HepG2 (cell line): ENCODE results near the gene USP34. TPM values are rescaled to one million over a fixed set of nuclear protein-coding genes. Genes with fewer than 3 reads are reported as not detected.

ENCODE experiments used
- CENPBD1 ChIP-seq: sonication (generic); formaldehyde crosslinking; IDR thresholded peaks from 2 replicates; pipeline ENCODE4 v1.8.0; 2022; ENCODE audit warnings: missing genetic modification reagents, low read depth, mild to moderate bottlenecking, borderline replicate concordance
- CENPT ChIP-seq: sonication (generic); formaldehyde crosslinking; IDR thresholded peaks from 2 replicates; pipeline ENCODE4 v1.8.0; 2022; ENCODE audit warnings: low read depth, mild to moderate bottlenecking, moderate library complexity, missing genetic modification reagents
- DMTF1 ChIP-seq: sonication (generic); formaldehyde crosslinking; IDR thresholded peaks from 2 replicates; pipeline ENCODE4 v1.4.0; 2020; ENCODE audit warnings: mild to moderate bottlenecking, missing genetic modification reagents
- EEA1 ChIP-seq: sonication (generic); formaldehyde crosslinking; IDR thresholded peaks from 2 replicates; pipeline ENCODE4 v1.5.1; 2020; ENCODE audit warnings: mild to moderate bottlenecking, missing genetic modification reagents, borderline replicate concordance
- FOXK1 ChIP-seq: sonication (generic); formaldehyde crosslinking; IDR thresholded peaks from 2 replicates; pipeline ENCODE4 v1.4.0; 2020; ENCODE audit warnings: low read depth, missing genetic modification reagents, borderline replicate concordance
- PITX1 ChIP-seq: sonication (generic); formaldehyde crosslinking; IDR thresholded peaks from 2 replicates; pipeline ENCODE4 v1.5.1; 2020; ENCODE audit warnings: mild to moderate bottlenecking, missing genetic modification reagents
- SALL1 ChIP-seq: sonication (generic); formaldehyde crosslinking; IDR thresholded peaks from 2 replicates; pipeline ENCODE4 v1.8.0; 2022; ENCODE audit warnings: mild to moderate bottlenecking, missing genetic modification reagents
- SOX5 ChIP-seq: IDR thresholded peaks from 2 replicates; pipeline ENCODE4 v1.6.1; 2016; ENCODE audit warnings: borderline replicate concordance
- TEF ChIP-seq: sonication (generic); formaldehyde crosslinking; IDR thresholded peaks from 2 replicates; pipeline ENCODE4 v1.5.0; 2020; ENCODE audit warnings: missing genetic modification reagents
- ZBTB7B ChIP-seq: sonication (generic); formaldehyde crosslinking; IDR thresholded peaks from 2 replicates; pipeline ENCODE4 v1.4.0; 2020; ENCODE audit warnings: missing genetic modification reagents
- ZFP37 ChIP-seq: sonication (generic); formaldehyde crosslinking; IDR thresholded peaks from 2 replicates; pipeline ENCODE4 v1.4.0; 2020; ENCODE audit warnings: missing genetic modification reagents, borderline replicate concordance
- ZNF10 ChIP-seq: sonication (generic); formaldehyde crosslinking; IDR thresholded peaks from 2 replicates; pipeline ENCODE4 v1.4.0; 2020; ENCODE audit warnings: mild to moderate bottlenecking, low read depth, missing genetic modification reagents, borderline replicate concordance
- ZNF263 ChIP-seq: sonication (generic); formaldehyde crosslinking; IDR thresholded peaks from 2 replicates; pipeline ENCODE4 v1.4.0; 2020; ENCODE audit warnings: missing genetic modification reagents
- ZNF383 ChIP-seq: sonication (generic); formaldehyde crosslinking; IDR thresholded peaks from 2 replicates; pipeline ENCODE4 v1.4.0; 2020; ENCODE audit warnings: missing genetic modification reagents, mild to moderate bottlenecking, borderline replicate concordance
- ZNF430 ChIP-seq: sonication (generic); formaldehyde crosslinking; IDR thresholded peaks from 2 replicates; pipeline ENCODE4 v1.9.0; 2021; ENCODE audit warnings: mild to moderate bottlenecking, missing genetic modification reagents
- ZNF496 ChIP-seq: sonication (generic); formaldehyde crosslinking; IDR thresholded peaks from 2 replicates; pipeline ENCODE4 v1.8.1; 2023; ENCODE audit warnings: mild to moderate bottlenecking, moderate library complexity, missing genetic modification reagents; ENCODE audit not compliant: insufficient replicate concordance
- ZNF577 ChIP-seq: sonication (generic); formaldehyde crosslinking; IDR thresholded peaks from 2 replicates; pipeline ENCODE4 v1.4.0; 2020; ENCODE audit warnings: mild to moderate bottlenecking, low read depth, missing genetic modification reagents, borderline replicate concordance
- ZNF746 ChIP-seq: sonication (generic); formaldehyde crosslinking; IDR thresholded peaks from 2 replicates; pipeline ENCODE4 v1.8.0; 2022; ENCODE audit warnings: mild to moderate bottlenecking, missing genetic modification reagents
- ZNF761 ChIP-seq: sonication (generic); formaldehyde crosslinking; conservative IDR thresholded peaks from 2 replicates; pipeline ENCODE4 v1.4.0; 2020; ENCODE audit warnings: mild to moderate bottlenecking, missing genetic modification reagents
- polyA plus RNA-seq, 8 experiments: library from polyadenylated mRNA; depleted of rRNA in 3 of 8; stranded (reverse) in 7 of 8; unstranded in 1 of 8; fragments of >200 nt; fragmentation: Illumina TruSeq in 4 of 8; extraction: Trizol in 4 of 8; gene quantifications; 2 replicates each; pipeline versions ENCODE4 v1.2.1 to v1.2.3, GENCODE V29; 2011 to 2016; ENCODE audit warnings: low read depth in 4 of 8, missing spikeins in 1 of 8, mixed read lengths in 1 of 8; ENCODE audit not compliant: insufficient read depth in 1 of 8
- total RNA-seq, 5 experiments: library from RNA; depleted of rRNA; stranded (reverse); fragments of >200 nt; fragmentation: Illumina TruSeq; extraction: Trizol; gene quantifications; 2 replicates each; pipeline ENCODE4 v1.2.3, GENCODE V29; 2016; ENCODE audit warnings: low read depth in 1 of 5
- TF ChIP-seq, protein P1 (sequence below): sonication (generic); formaldehyde crosslinking; IDR thresholded peaks from 2 replicates; pipeline ENCODE4 v1.4.0; 2020; ENCODE audit warnings: missing genetic modification reagents
- TF ChIP-seq, protein P2 (sequence below): IDR thresholded peaks from 2 replicates; pipeline ENCODE4 v1.6.1; 2016; ENCODE audit warnings: mild to moderate bottlenecking, missing biosample characterization, missing genetic modification reagents

USP34 gene
- total and polyA plus RNA-seq, 2 of the 13 experiments (the other 11 are each of a cell fraction or from before 2014, with no cell fraction given), result 99.2 to 100 TPM

DNA sequence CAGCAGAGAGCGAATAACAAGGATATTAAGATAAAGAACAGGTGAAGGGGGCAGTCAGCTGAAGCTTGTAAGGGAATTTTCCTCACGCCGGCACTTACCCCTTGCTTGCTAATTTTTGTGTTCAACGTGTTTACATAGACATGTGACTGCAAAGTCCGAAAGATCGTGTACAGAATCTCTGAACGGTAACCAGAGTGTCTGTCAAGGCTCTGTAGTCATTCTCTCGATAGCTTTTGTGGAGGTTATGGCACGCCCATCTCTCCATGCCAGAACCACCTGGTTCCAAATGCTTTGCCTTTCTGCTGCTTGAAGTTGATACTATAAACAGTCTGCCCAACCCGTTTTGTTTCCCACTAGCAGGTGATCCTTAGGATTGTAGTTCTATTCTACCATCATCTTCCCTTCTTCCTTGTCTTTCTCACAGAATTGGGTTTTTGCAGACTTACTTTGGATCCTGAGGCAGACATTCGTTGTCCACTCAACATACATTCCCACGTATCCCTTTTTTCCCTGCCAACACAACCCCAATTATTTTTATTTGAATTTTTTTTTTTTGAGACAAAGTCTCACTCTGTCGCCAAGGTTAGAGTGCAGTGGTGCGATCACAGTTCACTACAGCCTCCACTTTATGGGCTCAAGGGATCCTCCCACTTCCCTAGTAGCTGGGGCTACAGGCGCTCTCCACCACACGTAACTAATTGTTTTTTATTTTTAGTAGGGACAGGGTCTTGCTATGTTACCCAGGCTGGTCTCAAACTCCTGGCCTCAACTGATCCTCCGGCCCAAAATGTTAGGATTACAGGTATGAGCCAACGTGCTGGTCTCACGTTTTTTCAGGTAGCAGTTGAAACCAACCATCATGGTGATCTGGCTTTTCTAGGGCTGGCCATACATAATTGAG is 1.3 kb upstream of the USP34 start (continued):
- TF ChIP-seq, protein P1, sequence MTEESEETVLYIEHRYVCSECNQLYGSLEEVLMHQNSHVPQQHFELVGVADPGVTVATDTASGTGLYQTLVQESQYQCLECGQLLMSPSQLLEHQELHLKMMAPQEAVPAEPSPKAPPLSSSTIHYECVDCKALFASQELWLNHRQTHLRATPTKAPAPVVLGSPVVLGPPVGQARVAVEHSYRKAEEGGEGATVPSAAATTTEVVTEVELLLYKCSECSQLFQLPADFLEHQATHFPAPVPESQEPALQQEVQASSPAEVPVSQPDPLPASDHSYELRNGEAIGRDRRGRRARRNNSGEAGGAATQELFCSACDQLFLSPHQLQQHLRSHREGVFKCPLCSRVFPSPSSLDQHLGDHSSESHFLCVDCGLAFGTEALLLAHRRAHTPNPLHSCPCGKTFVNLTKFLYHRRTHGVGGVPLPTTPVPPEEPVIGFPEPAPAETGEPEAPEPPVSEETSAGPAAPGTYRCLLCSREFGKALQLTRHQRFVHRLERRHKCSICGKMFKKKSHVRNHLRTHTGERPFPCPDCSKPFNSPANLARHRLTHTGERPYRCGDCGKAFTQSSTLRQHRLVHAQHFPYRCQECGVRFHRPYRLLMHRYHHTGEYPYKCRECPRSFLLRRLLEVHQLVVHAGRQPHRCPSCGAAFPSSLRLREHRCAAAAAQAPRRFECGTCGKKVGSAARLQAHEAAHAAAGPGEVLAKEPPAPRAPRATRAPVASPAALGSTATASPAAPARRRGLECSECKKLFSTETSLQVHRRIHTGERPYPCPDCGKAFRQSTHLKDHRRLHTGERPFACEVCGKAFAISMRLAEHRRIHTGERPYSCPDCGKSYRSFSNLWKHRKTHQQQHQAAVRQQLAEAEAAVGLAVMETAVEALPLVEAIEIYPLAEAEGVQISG (CRISPR knock-in tag), result no peak
- TF ChIP-seq ZNF263 (CRISPR knock-in tag), result no peak
- no peak for TF ChIP-seq ZNF496 (CRISPR knock-in tag)
- no peak for TF ChIP-seq SALL1
- no peak for TF ChIP-seq ZNF746 (CRISPR knock-in tag)
- TF ChIP-seq ZBTB7B (CRISPR knock-in tag), result no peak
- TF ChIP-seq FOXK1 (CRISPR knock-in tag), result peak; percentile 78
- no peak; the same call in 1 of the 2 replicates for TF ChIP-seq TEF (CRISPR knock-in tag)
- no peak for TF ChIP-seq EEA1 (CRISPR knock-in tag)
- TF ChIP-seq CENPBD1, result no peak
- TF ChIP-seq, protein P2, sequence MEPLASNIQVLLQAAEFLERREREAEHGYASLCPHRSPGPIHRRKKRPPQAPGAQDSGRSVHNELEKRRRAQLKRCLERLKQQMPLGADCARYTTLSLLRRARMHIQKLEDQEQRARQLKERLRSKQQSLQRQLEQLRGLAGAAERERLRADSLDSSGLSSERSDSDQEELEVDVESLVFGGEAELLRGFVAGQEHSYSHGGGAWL (CRISPR knock-in tag), result no peak
- TF ChIP-seq ZNF383, result no peak
- TF ChIP-seq ZFP37 (CRISPR knock-in tag), result no peak
- no peak for TF ChIP-seq ZNF577 (CRISPR knock-in tag)
- TF ChIP-seq SOX5 (CRISPR knock-in tag), result peak; percentile 56
- no peak for TF ChIP-seq CENPT (CRISPR knock-in tag)
- no peak for TF ChIP-seq DMTF1 (CRISPR knock-in tag)
- TF ChIP-seq ZNF10 (CRISPR knock-in tag), result no peak
- no peak for TF ChIP-seq PITX1
- no peak for TF ChIP-seq ZNF761 (CRISPR knock-in tag)
- no peak for TF ChIP-seq ZNF430 (CRISPR knock-in tag)
